GM21381 (cell line): ENCODE results near the gene CLASRP.

Source experiments
- ATAC-seq: cut with Tn5 transposase; IDR thresholded peaks from one replicate; pipeline ENCODE4 v1.9.1; 2021; ENCODE audit warnings: mild to moderate bottlenecking, moderate library complexity; ENCODE audit not compliant: unreplicated experiment

CLASRP gene

GRCh38 chr19:45059258-45059965 lies 20.6 kb downstream of the CLASRP start:
- ATAC-seq: no peak

GRCh38 chr19:45061965-45062364 lies 23.1 kb downstream of the CLASRP start:
- no peak for ATAC-seq

GRCh38 chr19:45063851-45064801 lies 25.3 kb downstream of the CLASRP start:
- no peak for ATAC-seq

- no peak for ATAC-seq
These were observed 28.2 kb downstream of the CLASRP start for GRCh38 chr19:45066921-45067661.

- ATAC-seq: no peak
These were observed 29.2 kb downstream of the CLASRP start for GRCh38 chr19:45068041-45068440.

- ATAC-seq: no peak
These were observed 30.2 kb downstream of the CLASRP start for GRCh38 chr19:45069056-45069455.

- no peak for ATAC-seq
These were observed 31.4 kb downstream of the CLASRP start for GRCh38 chr19:45070214-45070613.

GRCh38 chr19:45070861-45071544 lies 32.2 kb downstream of the CLASRP start:
- ATAC-seq: no peak

- no peak for ATAC-seq
These were observed 32.7 kb downstream of the CLASRP start for GRCh38 chr19:45071545-45071938.

- ATAC-seq: no peak
These were observed 33.3 kb downstream of the CLASRP start for GRCh38 chr19:45071969-45072790.

GRCh38 chr19:45074744-45075300 lies 36.0 kb downstream of the CLASRP start:
- no peak for ATAC-seq

GRCh38 chr19:45075301-45076028 lies 36.6 kb downstream of the CLASRP start:
- peak; percentile 58 for ATAC-seq

- peak; percentile 36 for ATAC-seq
These were observed 37.4 kb downstream of the CLASRP start, which contains the start of gene ZNF296 for GRCh38 chr19:45076029-45076850. TSS of gene ZNF296 (minus strand) at chr19:45076478. CDS start at chr19:45076373, 105 bp downstream.

GRCh38 chr19:45076851-45077730 lies 38.2 kb downstream of the CLASRP start:
- ATAC-seq: no peak

GRCh38 chr19:45078390-45079062 lies 39.7 kb downstream of the CLASRP start:
- ATAC-seq: peak; percentile 0
